Measurements from ENCODE around the gene DGAT2.
"Not testable (repeated sequence)": the region's sequence is repeated elsewhere in the genome, so short reads cannot be mapped to it uniquely, and the experiment has no call there.

Gene DGAT2

GRCh38 chr11:75754933-75755332, 13.6 kb upstream of the DGAT2 start:
- not testable (repeated sequence) for DNase-seq (ENCODE audit: low read depth in 3 of 3)

GRCh38 chr11:75757651-75758050, 10.9 kb upstream of the DGAT2 start:
- no peak for DNase-seq (ENCODE audit: low read depth in 3 of 3)

DNA sequence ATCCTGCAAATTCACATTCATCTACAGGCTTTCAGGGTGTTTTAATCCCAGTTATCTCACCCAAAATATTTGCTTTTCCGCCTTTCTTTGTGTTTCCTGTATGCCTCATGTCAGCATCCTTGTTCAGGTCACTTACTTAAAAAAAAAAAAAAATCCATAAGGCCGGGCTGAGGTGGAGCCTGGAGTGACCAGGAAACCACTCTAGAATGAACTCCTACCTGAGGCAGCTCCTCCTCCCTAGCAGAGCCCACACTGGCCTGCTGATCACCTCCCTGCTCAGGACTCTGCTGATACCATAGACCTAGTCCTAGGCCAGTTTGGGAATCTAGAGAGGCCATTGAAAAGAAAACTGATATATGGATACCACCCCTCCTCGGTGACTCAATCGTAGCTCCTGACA, 8.7 kb upstream of the DGAT2 start:
- DNase-seq (ENCODE audit: low read depth in 3 of 3): no peak

GRCh38 chr11:75760243-75760642, 8.3 kb upstream of the DGAT2 start:
- no peak for DNase-seq (ENCODE audit: low read depth in 3 of 3)

- no peak for DNase-seq (ENCODE audit: low read depth in 3 of 3)
Measured at GRCh38 chr11:75760710-75761493, 7.7 kb upstream of the DGAT2 start.

DNA sequence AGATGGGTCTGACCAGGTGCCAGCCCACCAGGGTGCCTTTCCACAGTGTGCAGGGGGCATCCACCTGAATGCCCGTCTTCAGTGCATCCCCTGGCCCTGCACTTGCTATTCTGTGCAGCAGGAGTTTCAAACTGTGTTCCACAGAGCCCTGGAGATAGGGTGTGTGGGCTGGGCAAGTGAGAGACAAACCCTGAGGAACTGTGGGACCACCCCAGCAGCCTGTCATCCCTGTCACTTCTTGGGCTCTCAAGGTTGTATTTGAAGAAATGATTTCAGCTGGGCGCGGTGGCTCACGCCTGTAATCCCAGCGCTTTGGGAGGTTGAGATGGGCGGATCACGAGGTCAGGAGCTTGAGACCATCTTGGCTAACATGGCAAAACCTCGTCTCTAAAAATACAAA, 6.4 kb upstream of the DGAT2 start:
- no peak for DNase-seq (ENCODE audit: low read depth in 3 of 3)

GRCh38 chr11:75762885-75763284, 5.7 kb upstream of the DGAT2 start:
- no peak for DNase-seq (ENCODE audit: low read depth in 3 of 3)

DNA sequence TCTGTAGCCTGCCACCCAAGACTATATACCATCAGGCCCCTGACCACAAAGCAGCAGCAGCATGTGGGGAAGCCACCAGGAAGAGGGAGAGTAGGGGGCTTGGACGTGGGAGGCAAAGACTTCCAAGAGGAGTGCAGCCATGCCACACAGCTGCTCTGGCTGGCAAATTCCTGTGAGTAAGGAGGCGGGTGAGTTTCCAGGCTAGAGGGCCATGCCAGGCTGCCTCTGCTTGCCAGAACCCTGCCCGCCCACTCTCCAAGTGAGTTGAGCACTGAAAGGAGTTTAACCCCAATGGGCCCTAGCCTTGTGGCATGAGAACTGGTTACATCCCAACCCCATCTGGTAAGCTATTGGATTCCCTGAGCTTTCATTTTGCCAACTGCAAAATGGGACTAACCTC, 4.7 kb upstream of the DGAT2 start:
- no peak for DNase-seq (ENCODE audit: low read depth in 3 of 3)

DNA sequence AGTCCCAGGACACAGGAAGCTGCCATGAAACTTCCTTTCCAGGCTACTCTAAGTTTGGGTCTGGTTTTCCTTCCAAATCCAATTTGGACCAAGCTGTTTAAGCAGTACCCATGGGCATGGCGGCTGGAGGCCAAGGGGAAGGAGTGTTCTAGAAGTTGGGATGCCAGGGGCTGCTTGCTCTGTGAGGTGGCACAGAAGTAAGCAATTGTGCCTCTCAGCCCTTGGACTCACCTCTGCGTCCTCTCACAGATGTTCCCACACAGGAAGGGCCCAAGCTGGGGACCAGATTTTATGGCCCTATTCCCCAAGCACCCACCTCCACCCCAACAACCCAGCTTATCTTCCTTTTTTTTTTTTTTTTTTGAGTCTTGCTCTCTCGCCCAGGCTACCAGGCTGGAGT, 3.5 kb upstream of the DGAT2 start:
- DNase-seq (ENCODE audit: low read depth in 3 of 3): no peak

- DNase-seq (ENCODE audit: low read depth in 3 of 3): no peak
Measured at GRCh38 chr11:75766443-75767227, 1.9 kb upstream of the DGAT2 start.

GRCh38 chr11:75767228-75767572, 1.4 kb upstream of the DGAT2 start:
- no peak for DNase-seq (ENCODE audit: low read depth in 3 of 3)

DNA sequence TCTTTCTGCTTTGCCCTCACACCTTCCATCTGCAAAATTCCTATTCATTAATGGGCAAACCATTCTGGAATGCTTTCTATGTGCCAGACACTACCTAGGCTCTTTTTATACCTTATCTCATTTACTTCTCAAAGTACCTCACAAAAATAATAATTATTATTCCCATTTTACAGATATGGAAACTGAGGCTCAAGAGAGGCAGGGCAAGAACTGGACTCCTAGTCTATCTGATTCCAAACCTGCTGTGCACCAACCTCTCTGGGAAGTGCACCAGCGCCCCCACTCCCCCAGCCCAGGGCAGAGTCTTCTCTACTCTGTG, 826 bp upstream of the DGAT2 start:
- DNase-seq (ENCODE audit: low read depth in 3 of 3): no peak

- no peak for DNase-seq (ENCODE audit: low read depth in 3 of 3)
Measured at GRCh38 chr11:75768909-75769771, 562 bp downstream of the DGAT2 start.

DNA sequence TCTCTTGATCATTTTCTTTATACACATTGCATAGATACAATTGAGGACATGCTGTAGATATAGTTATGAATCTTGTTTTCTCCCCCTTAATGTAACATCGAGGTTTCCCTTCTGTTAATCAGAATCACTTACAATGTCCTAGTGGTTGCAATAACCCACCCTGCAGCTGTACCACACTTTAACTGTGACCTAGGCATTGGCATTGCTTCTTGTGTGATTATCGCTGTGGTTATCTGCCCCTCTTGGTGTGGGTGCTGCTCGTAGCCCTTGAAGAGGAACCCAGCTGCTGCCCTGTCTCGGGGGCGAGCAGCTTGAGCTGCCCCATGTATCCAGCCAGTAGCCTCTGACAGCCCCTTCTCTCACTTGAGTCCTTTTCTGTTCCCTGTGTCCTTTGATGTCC, 1.5 kb downstream of the DGAT2 start:
- DNase-seq (ENCODE audit: low read depth in 3 of 3): no peak

DNA sequence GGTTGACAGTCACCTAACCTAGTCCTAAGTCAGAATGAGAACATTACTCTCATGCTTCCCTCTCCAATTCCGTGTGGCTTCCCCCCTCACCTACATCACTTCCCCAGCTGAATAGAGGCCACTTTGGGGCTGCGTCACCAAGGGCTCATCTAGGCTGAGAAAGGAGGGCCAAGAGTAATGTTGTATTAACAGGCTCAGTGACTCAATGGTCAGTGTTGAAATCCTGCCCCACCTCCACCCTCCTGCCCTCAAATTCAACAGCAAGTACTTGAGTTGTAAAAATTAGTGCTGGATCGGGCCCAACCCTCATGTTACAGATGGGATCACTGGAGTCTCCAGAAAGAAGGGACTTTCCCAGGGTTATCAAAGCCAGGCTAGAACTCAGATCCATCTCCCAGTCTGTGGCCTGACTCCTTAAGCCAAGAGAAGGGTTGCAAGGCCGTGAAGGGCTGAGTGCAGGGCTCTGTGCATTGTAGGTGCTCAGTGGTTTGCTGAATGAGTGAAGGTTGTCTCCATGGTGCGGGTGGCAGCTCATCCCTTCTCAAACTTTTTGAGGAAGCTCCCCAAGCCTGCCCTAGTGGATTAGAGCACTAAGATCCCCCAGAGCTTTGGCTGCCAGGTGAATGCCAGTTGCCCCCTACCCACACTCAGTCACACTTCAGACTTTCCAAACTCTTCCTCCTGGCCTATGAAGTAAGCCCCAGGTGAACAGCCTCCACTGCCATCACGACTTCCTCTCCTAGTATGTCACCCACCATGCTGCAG, 3.2 kb downstream of the DGAT2 start:
- DNase-seq (ENCODE audit: low read depth in 3 of 3): no peak

DNA sequence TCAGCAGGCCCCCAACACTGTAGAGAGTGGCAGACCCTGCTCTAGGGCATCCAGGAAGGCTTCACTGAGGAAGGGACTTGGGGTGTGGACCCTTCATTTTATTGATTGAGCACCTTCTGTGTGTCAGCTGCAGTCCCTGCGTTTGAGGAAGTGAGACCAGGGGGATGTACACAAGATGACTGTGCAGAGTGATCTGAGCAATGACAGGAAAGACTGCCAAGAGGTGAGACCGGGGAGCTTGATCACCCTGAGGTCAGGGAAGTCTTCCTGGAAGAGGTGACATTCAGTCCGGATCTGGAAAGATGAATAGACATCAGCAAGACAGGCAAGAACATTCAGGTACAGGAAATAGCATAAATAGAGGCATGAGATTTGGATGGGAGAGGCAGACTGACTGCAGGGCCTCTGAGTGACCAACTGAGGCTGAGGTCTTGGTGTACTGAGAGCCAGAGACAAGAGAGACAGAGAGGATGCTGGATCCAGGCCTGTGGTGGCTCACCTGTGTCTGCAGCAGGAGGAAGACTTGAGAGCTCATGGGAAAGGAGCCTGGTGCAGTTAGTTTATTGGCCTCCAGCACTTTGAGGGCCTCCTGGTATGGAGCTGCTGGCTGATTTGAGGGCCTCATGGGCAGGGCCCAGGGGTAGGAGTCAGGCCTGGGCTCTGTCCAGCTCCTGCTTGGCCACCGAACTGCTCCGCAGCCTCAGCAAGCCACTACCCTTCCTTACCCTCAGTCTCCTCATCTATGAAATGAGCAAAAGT, 5.2 kb downstream of the DGAT2 start:
- no peak for DNase-seq (ENCODE audit: low read depth in 3 of 3)

- DNase-seq (ENCODE audit: low read depth in 3 of 3): no peak
Measured at GRCh38 chr11:75775056-75775455, 6.5 kb downstream of the DGAT2 start.

DNA sequence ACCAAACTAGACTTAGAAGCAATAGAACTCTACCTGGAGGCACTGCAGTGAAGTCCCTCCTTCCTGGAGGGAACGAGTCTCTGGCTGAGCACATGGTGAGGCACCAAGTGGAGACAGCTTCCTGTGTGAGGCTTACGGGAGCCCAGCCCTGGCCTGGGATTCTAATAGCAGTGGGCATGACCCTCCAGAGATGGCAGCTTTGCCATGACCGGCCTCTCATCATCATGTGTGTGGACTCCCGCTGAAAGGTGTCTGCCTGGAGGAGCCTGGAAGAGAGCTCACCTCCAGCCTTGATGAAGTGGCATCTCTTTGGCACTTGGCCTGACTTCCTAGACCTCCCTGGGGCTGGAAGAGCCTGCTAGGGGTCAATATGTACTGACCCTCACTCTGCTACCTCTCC, 8.0 kb downstream of the DGAT2 start:
- DNase-seq (ENCODE audit: low read depth in 3 of 3): no peak

DNA sequence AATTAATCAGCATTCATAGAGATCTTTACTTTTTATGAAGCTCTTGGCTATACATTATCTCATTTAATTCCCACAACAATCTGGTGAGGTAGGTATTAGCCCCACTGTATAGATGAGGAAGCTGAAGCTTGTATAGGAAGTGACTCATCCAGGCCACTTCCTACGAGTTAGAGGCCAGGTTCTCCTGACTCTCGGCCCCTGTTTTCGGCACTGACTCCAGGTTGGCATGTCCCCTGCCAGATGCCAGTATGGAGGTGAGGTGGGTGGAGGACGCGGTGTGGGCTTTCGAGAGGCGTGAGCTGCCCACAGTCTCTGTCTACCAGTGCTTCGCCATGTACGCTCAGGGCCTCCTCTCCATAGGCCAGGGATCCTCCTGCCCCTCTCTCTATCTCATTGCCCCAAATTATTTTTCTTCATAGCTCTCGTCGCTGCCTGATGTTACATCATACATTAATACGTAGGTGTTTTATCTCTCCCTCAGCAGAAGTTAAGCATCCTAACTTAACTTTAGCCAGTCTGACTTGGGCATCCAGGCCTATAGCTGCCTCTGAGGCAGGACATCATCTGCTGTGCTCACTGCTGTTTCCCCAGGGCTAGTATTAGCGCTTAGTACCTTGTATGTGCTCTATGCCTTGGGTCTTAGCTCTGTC, 9.0 kb downstream of the DGAT2 start:
- no peak for DNase-seq (ENCODE audit: low read depth in 3 of 3)

DNA sequence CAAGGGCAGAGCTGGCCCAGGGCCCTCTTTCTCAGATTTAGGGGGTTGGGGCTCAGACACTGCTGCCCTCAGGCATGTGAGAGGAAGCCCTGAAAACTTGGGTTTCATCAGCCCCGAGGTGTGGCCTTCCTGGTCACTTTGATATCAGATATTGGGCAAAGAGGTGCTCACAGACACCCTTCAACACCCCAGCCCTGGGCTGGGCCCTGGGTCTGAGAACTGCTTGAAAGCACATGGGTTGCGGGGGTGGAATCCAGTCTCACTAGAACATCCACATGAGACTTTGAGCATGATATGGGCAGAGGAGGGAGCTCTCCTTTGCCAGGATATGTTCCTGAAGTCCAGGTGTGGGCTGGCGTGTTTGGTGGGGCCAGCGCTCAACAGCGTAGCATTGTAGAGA, 10.4 kb downstream of the DGAT2 start:
- DNase-seq (ENCODE audit: low read depth in 3 of 3): no peak

- no peak for DNase-seq (ENCODE audit: low read depth in 3 of 3)
Measured at GRCh38 chr11:75779960-75780359, 11.4 kb downstream of the DGAT2 start.
